Caki2 (cell line): ENCODE data around the gene NACC2. TPM values are rescaled to one million over a fixed set of nuclear protein-coding genes. Genes with fewer than 3 reads are reported as not detected.

Source experiments
- DNase-seq: peaks from one replicate; pipeline ENCODE4 v3.0.0-alpha.2; 2015; ENCODE audit warnings: low read depth
- in situ Hi-C: cut with HindIII; loops from 2 replicates; pipeline ENCODE4 v1.10.0; 2016; ENCODE audit warnings: low sequenced_read_pairs, low pct_unique_long_range_greater_than_20kb, mixed read lengths
- total RNA-seq: library from RNA; depleted of rRNA; stranded (reverse); fragments of >200 nt; shearing (Covaris generic); gene quantifications from 2 replicates; pipeline ENCODE4 v1.2.3, GENCODE V29; 2014; ENCODE audit warnings: low replicate concordance

NACC2 gene
- total RNA-seq, 1 experiment from 2014 or later, result 20.2 TPM

GRCh38 chr9:136023410-136024225, 71.5 kb downstream of the NACC2 start:
- in situ Hi-C loops, result no loop called here
- DNase-seq, result no peak

GRCh38 chr9:136022731-136023409, 72.2 kb downstream of the NACC2 start:
- in situ Hi-C loops, result no loop called here
- no peak for DNase-seq

- DNase-seq, result no peak
Measured at GRCh38 chr9:136021872-136022681, 73.0 kb downstream of the NACC2 start.

GRCh38 chr9:136021171-136021871, 73.8 kb downstream of the NACC2 start:
- in situ Hi-C loops, result no loop called here

More at GRCh38 chr9:136021872-136022681, 73.0 kb downstream of the NACC2 start:
- in situ Hi-C loops, result no loop called here

GRCh38 chr9:136020671-136021070, 74.4 kb downstream of the NACC2 start:
- in situ Hi-C loops, result no loop called here
- DNase-seq, result no peak

More at GRCh38 chr9:136021171-136021871, 73.8 kb downstream of the NACC2 start:
- DNase-seq, result no peak

- in situ Hi-C loops, result no loop called here
- DNase-seq, result no peak
Measured at GRCh38 chr9:136020206-136020605, 74.9 kb downstream of the NACC2 start.

GRCh38 chr9:136019681-136020060, 75.4 kb downstream of the NACC2 start:
- in situ Hi-C loops, result no loop called here
- DNase-seq, result no peak

- DNase-seq, result no peak
- in situ Hi-C loops, result no loop called here
Measured at GRCh38 chr9:136019041-136019680, 75.9 kb downstream of the NACC2 start.

GRCh38 chr9:136018257-136019031, 76.6 kb downstream of the NACC2 start:
- DNase-seq, result no peak
- in situ Hi-C loops, result no loop called here

GRCh38 chr9:136017289-136018190, 77.5 kb downstream of the NACC2 start:
- in situ Hi-C loops, result no loop called here
- DNase-seq, result no peak

GRCh38 chr9:136016572-136017288, 78.4 kb downstream of the NACC2 start:
- DNase-seq, result no peak

GRCh38 chr9:136015656-136016571, 79.2 kb downstream of the NACC2 start:
- DNase-seq, result no peak
- in situ Hi-C loops, result no loop called here

More at GRCh38 chr9:136016572-136017288, 78.4 kb downstream of the NACC2 start:
- in situ Hi-C loops, result no loop called here

GRCh38 chr9:136014924-136015633, 80.0 kb downstream of the NACC2 start:
- DNase-seq, result no peak
- in situ Hi-C loops, result no loop called here
